HepG2 (cell line): ENCODE data around the gene EPSTI1. TPM values are rescaled to one million over a fixed set of nuclear protein-coding genes. Genes with fewer than 3 reads are reported as not detected.

Source experiments
- ATAC-seq: fragments of 200-7000 bp; cut with Tn5 transposase; 3 replicates; pipeline ENCODE4 v1.9.1; 2020; ENCODE audit warnings: mild to moderate bottlenecking, moderate library complexity
- BruUV-seq: library from RNA; stranded (reverse); fragments of 400-500 nt; replicated peaks from 2 replicates; lab custom pipeline; 2021; lab: Mats Ljungman, UMichigan
- CTCF ChIA-PET: fragments of 300-600 bp; formaldehyde crosslinking; extraction: SDS; loops from one replicate; lab custom pipeline; 2021; ENCODE audit warnings: low total read pairs, inconsistent platforms, low intra/inter-chr PET ratio; lab: Yijun Ruan, JAX
- POLR2A ChIA-PET: fragments of 350-600 bp; sonication (Branson Sonifier 250); formaldehyde crosslinking; loops from one replicate; lab custom pipeline; 2020; ENCODE audit warnings: antibody characterized with exemption, inconsistent platforms; lab: Yijun Ruan, JAX
- DNase-seq: peaks from one replicate; pipeline ENCODE4 v3.0.0-alpha.2; 2015; ENCODE audit warnings: low spot score
- FAIRE-seq: peaks from 3 replicates; lab custom pipeline; 2011; peaks lifted over from hg19 to GRCh38; lab: Jason Lieb, UNC
- H2AFZ ChIP-seq: one replicate; pipeline ENCODE4 v1.6.1; 2011; ENCODE audit warnings: low read length, inconsistent platforms
- H3K27ac ChIP-seq: fragments of 300-600 bp; 3 replicates; pipeline ENCODE4 v1.8.0; 2011; ENCODE audit warnings: mixed run types, mild to moderate bottlenecking, mixed read lengths, low read length, inconsistent platforms; ENCODE audit not compliant: insufficient read depth; ENCODE audit errors: extremely low read length
- H3K27me3 ChIP-seq, 2 experiments: fragments of 200-600 bp in 1 of 2; 2 replicates in 1 of 2; 3 replicates in 1 of 2; pipeline versions ENCODE4 v1.6.0 to v1.8.0; 2011; ENCODE audit warnings: low read length in 2 of 2, mild to moderate bottlenecking in 2 of 2, moderate library complexity in 2 of 2, inconsistent platforms in 1 of 2; ENCODE audit not compliant: insufficient read depth in 2 of 2, control insufficient read depth in 1 of 2
- H3K36me3 ChIP-seq, 2 experiments: fragments of 200-600 bp in 1 of 2; replicated peaks in 1 of 2; 2 replicates in 1 of 2; 3 replicates in 1 of 2; pipeline versions ENCODE4 v1.5.1 to v1.8.0; 2011; ENCODE audit warnings: low read length in 2 of 2, inconsistent platforms in 1 of 2; ENCODE audit not compliant: insufficient read depth in 2 of 2, control insufficient read depth in 1 of 2
- H3K4me1 ChIP-seq: 2 replicates; pipeline ENCODE4 v1.5.1; 2012; ENCODE audit warnings: low read length, inconsistent platforms; ENCODE audit not compliant: insufficient read depth
- H3K4me2 ChIP-seq: 2 replicates; pipeline ENCODE4 v1.6.0; 2011; ENCODE audit warnings: low read depth, low read length, inconsistent platforms
- H3K4me3 ChIP-seq, 3 experiments: fragments of 200-600 bp in 1 of 3; sonication (generic), shearing (Covaris generic) in 1 of 3; replicated peaks in 1 of 3; 2 replicates each; pipeline ENCODE4 v1.5.1; 2011 to 2016; ENCODE audit warnings: low read length in 3 of 3, inconsistent platforms in 2 of 3, low read depth in 2 of 3, mild to moderate bottlenecking in 2 of 3, control low read depth in 1 of 3, mixed read lengths in 1 of 3; ENCODE audit not compliant: insufficient read depth in 1 of 3
- H3K79me2 ChIP-seq: one replicate; pipeline ENCODE4 v1.6.1; 2011; ENCODE audit warnings: low read length, inconsistent platforms; ENCODE audit not compliant: insufficient read depth
- H3K9ac ChIP-seq: 2 replicates; pipeline ENCODE4 v1.6.0; 2011; ENCODE audit warnings: mild to moderate bottlenecking, low read depth, low read length, inconsistent platforms; ENCODE audit not compliant: insufficient read depth
- H3K9me3 ChIP-seq: 2 replicates; pipeline ENCODE4 v1.5.1; 2012; ENCODE audit warnings: mild to moderate bottlenecking, low read length
- H4K20me1 ChIP-seq: 2 replicates; pipeline ENCODE4 v1.6.0; 2011; ENCODE audit warnings: inconsistent platforms, mild to moderate bottlenecking, low read length, moderate library complexity; ENCODE audit not compliant: insufficient read depth
- HNF4G ChIP-seq, 2 experiments: sonication (generic) in 1 of 2; formaldehyde crosslinking in 1 of 2; IDR thresholded peaks; 2 replicates each; pipeline versions ENCODE4 v1.4.0 to v1.6.1; 2011 to 2020; ENCODE audit warnings: borderline replicate concordance in 2 of 2, low read depth in 2 of 2, mild to moderate bottlenecking in 2 of 2, low read length in 1 of 2, missing genetic modification reagents in 1 of 2, moderate library complexity in 1 of 2
- ISL2 ChIP-seq: sonication (generic); formaldehyde crosslinking; IDR thresholded peaks from 2 replicates; pipeline ENCODE4 v1.5.0; 2020; ENCODE audit warnings: missing genetic modification reagents
- NBN ChIP-seq: fragments of 450-650 bp; conservative IDR thresholded peaks from 2 replicates; pipeline ENCODE4 v1.6.1; 2017
- SATB2 ChIP-seq: sonication (generic); formaldehyde crosslinking; IDR thresholded peaks from 2 replicates; pipeline ENCODE4 v1.5.0; 2020; ENCODE audit warnings: missing genetic modification reagents
- STAT5B ChIP-seq: sonication (generic); formaldehyde crosslinking; IDR thresholded peaks from 2 replicates; pipeline ENCODE4 v1.4.0; 2020; ENCODE audit warnings: missing genetic modification reagents
- THYN1 ChIP-seq: sonication (generic); formaldehyde crosslinking; IDR thresholded peaks from 2 replicates; pipeline ENCODE4 v1.8.1; 2023; ENCODE audit warnings: low read depth, mild to moderate bottlenecking, moderate library complexity, missing genetic modification reagents, borderline replicate concordance
- U2AF2 ChIP-seq: fragments of 200-400 bp; formaldehyde crosslinking; IDR thresholded peaks from 2 replicates; pipeline ENCODE4 v1.6.1; 2017; ENCODE audit warnings: low read depth, mild to moderate bottlenecking, low read length
- ZC3H13 ChIP-seq: sonication (generic); formaldehyde crosslinking; IDR thresholded peaks from 2 replicates; pipeline ENCODE4 v1.8.1; 2023; ENCODE audit warnings: mild to moderate bottlenecking, missing genetic modification reagents, moderate library complexity
- ZNF180 ChIP-seq: sonication (generic); formaldehyde crosslinking; IDR thresholded peaks from 2 replicates; pipeline ENCODE4 v1.4.0; 2020; ENCODE audit warnings: low read depth, missing genetic modification reagents, borderline replicate concordance
- ZNF547 ChIP-seq: sonication (generic); formaldehyde crosslinking; IDR thresholded peaks from 2 replicates; pipeline ENCODE4 v1.5.1; 2020; ENCODE audit warnings: mild to moderate bottlenecking, missing genetic modification reagents
- ZNF83 ChIP-seq: sonication (generic); formaldehyde crosslinking; IDR thresholded peaks from 2 replicates; pipeline ENCODE4 v1.4.0; 2020; ENCODE audit warnings: missing genetic modification reagents, mild to moderate bottlenecking, borderline replicate concordance
- WGBS: methylation state at CpG from one replicate; pipeline ENCODE4 v1.1.6; 2017; ENCODE audit warnings: low lambda C conversion rate; 5-methylcytosine and 5-hydroxymethylcytosine counted together
- in situ Hi-C: cut with HindIII; loops from 2 replicates; pipeline ENCODE4 v1.10.0; 2017; ENCODE audit warnings: low pct_unique_long_range_greater_than_20kb; ENCODE audit not compliant: extremely low pct_ligation_motif_present
- intact Hi-C: fragments of 100-400 bp; cut with micrococcal nuclease; formaldehyde crosslinking; loops from one replicate; pipeline ENCODE4 v1.10.0; 2022; ENCODE audit not compliant: unreplicated experiment
- polyA plus RNA-seq, 8 experiments: library from polyadenylated mRNA; depleted of rRNA in 3 of 8; stranded (reverse) in 7 of 8; unstranded in 1 of 8; fragments of >200 nt; fragmentation: Illumina TruSeq in 4 of 8; extraction: Trizol in 4 of 8; gene quantifications; 2 replicates each; pipeline versions ENCODE4 v1.2.1 to v1.2.3, GENCODE V29; 2011 to 2016; ENCODE audit warnings: low read depth in 4 of 8, missing spikeins in 1 of 8, mixed read lengths in 1 of 8; ENCODE audit not compliant: insufficient read depth in 1 of 8
- total RNA-seq, 5 experiments: library from RNA; depleted of rRNA; stranded (reverse); fragments of >200 nt; fragmentation: Illumina TruSeq; extraction: Trizol; gene quantifications; 2 replicates each; pipeline ENCODE4 v1.2.3, GENCODE V29; 2016; ENCODE audit warnings: low read depth in 1 of 5
- TF ChIP-seq, protein P1 (sequence below): sonication (generic); formaldehyde crosslinking; IDR thresholded peaks from 2 replicates; pipeline ENCODE4 v1.5.0; 2020; ENCODE audit warnings: missing genetic modification reagents, mild to moderate bottlenecking, borderline replicate concordance
- TF ChIP-seq, protein P2 (sequence below): sonication (generic); formaldehyde crosslinking; IDR thresholded peaks from 2 replicates; pipeline ENCODE4 v1.8.1; 2022; ENCODE audit warnings: mild to moderate bottlenecking, missing genetic modification reagents
- TF ChIP-seq, protein P3 (sequence below): sonication (generic); formaldehyde crosslinking; IDR thresholded peaks from 2 replicates; pipeline ENCODE4 v1.4.0; 2020; ENCODE audit warnings: missing genetic modification reagents, borderline replicate concordance
- TF ChIP-seq, protein P4 (sequence below): sonication (generic); formaldehyde crosslinking; IDR thresholded peaks from 2 replicates; pipeline ENCODE4 v1.4.0; 2020; ENCODE audit warnings: missing genetic modification reagents
- TF ChIP-seq, protein P5 (sequence below): sonication (generic); formaldehyde crosslinking; IDR thresholded peaks from 2 replicates; pipeline ENCODE4 v1.5.0; 2020; ENCODE audit warnings: missing genetic modification reagents

Gene EPSTI1
- total and polyA plus RNA-seq, 2 of the 13 experiments (the other 11 are each of a cell fraction or from before 2014, with no cell fraction given), result 0.03 TPM; not detected in 1

DNA sequence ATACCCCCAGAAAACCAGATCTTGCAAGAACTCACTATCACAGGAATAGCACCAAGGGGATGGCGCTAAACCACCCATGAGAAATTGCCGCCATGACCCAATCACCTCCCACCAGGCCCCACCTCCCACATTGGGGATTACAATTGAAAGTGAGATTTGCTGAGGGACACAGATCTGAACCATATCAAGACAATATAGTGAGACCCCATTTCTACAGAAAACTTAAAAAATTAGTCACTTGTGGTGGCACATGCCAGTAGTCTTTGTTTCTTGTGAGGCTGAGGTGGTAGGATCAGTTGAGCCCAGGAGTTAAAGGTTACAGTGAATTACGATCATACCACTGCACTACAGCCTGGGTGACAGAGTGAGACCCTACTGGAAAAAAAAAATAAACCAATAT is 41.0 kb upstream of the EPSTI1 start:
- Histone ChIP-seq H3K36me3 (peaks cover 6 to 12% of the 10 kb centered on the region in 2 experiments; a peak in 4 of 5 replicates), H4K20me1 (no peaks in the 10 kb centered on the region; the same call in 1 of the 2 replicates), H3K4me1 (0 out of 2 replicates have a peak, but pooled peaks cover 7% of the 10 kb centered on the region), H3K4me3 (no peak overlapping the region), H3K9me3 (no peaks in the 10 kb centered on the region), H3K9ac (no peak overlapping the region), H3K27ac (no peak overlapping the region), H3K27me3 (no peaks in the 10 kb centered on the region), H3K4me2 (no peak overlapping the region), H2AFZ (no peak overlapping the region), H3K79me2 (peaks cover 62% of the 10 kb centered on the region)
- ATAC-seq (no peak), DNase-seq (no peak), FAIRE-seq (no peak)
- in situ Hi-C loops, result no loop called here
- intact Hi-C loops, result no loop called here
- ChIA-PET POLR2A (no interaction called here), CTCF (no interaction called here)
- no TSS peak for BruUV-seq
- 100% methylated on average over 3 of the region's 3 CpGs for WGBS
- TF ChIP-seq ISL2 (CRISPR knock-in tag) (no peak), ZNF83 (CRISPR knock-in tag) (no peak), U2AF2 (no peak), STAT5B (CRISPR knock-in tag) (no peak), NBN (no peak), THYN1 (CRISPR knock-in tag) (no peak), ZNF547 (CRISPR knock-in tag) (no peak), ZC3H13 (no peak), SATB2 (no peak), HNF4G (IDR thresholded peaks at IDR 0.05; ENCODE audit: borderline replicate concordance, low read depth, low read length) (no peak), HNF4G (CRISPR knock-in tag; IDR thresholded peaks at IDR 0.05; ENCODE audit: borderline replicate concordance, low read depth) (no peak), ZNF180 (CRISPR knock-in tag) (no peak)
- TF ChIP-seq, protein P1, sequence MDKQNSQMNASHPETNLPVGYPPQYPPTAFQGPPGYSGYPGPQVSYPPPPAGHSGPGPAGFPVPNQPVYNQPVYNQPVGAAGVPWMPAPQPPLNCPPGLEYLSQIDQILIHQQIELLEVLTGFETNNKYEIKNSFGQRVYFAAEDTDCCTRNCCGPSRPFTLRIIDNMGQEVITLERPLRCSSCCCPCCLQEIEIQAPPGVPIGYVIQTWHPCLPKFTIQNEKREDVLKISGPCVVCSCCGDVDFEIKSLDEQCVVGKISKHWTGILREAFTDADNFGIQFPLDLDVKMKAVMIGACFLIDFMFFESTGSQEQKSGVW (CRISPR knock-in tag), result no peak
- TF ChIP-seq, protein P2, sequence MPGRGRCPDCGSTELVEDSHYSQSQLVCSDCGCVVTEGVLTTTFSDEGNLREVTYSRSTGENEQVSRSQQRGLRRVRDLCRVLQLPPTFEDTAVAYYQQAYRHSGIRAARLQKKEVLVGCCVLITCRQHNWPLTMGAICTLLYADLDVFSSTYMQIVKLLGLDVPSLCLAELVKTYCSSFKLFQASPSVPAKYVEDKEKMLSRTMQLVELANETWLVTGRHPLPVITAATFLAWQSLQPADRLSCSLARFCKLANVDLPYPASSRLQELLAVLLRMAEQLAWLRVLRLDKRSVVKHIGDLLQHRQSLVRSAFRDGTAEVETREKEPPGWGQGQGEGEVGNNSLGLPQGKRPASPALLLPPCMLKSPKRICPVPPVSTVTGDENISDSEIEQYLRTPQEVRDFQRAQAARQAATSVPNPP (CRISPR knock-in tag), result no peak
- TF ChIP-seq, protein P3, sequence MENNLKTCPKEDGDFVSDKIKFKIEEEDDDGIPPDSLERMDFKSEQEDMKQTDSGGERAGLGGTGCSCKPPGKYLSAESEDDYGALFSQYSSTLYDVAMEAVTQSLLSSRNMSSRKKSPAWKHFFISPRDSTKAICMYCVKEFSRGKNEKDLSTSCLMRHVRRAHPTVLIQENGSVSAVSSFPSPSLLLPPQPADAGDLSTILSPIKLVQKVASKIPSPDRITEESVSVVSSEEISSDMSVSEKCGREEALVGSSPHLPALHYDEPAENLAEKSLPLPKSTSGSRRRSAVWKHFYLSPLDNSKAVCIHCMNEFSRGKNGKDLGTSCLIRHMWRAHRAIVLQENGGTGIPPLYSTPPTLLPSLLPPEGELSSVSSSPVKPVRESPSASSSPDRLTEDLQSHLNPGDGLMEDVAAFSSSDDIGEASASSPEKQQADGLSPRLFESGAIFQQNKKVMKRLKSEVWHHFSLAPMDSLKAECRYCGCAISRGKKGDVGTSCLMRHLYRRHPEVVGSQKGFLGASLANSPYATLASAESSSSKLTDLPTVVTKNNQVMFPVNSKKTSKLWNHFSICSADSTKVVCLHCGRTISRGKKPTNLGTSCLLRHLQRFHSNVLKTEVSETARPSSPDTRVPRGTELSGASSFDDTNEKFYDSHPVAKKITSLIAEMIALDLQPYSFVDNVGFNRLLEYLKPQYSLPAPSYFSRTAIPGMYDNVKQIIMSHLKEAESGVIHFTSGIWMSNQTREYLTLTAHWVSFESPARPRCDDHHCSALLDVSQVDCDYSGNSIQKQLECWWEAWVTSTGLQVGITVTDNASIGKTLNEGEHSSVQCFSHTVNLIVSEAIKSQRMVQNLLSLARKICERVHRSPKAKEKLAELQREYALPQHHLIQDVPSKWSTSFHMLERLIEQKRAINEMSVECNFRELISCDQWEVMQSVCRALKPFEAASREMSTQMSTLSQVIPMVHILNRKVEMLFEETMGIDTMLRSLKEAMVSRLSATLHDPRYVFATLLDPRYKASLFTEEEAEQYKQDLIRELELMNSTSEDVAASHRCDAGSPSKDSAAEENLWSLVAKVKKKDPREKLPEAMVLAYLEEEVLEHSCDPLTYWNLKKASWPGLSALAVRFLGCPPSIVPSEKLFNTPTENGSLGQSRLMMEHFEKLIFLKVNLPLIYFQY, result no peak
- TF ChIP-seq, protein P4, sequence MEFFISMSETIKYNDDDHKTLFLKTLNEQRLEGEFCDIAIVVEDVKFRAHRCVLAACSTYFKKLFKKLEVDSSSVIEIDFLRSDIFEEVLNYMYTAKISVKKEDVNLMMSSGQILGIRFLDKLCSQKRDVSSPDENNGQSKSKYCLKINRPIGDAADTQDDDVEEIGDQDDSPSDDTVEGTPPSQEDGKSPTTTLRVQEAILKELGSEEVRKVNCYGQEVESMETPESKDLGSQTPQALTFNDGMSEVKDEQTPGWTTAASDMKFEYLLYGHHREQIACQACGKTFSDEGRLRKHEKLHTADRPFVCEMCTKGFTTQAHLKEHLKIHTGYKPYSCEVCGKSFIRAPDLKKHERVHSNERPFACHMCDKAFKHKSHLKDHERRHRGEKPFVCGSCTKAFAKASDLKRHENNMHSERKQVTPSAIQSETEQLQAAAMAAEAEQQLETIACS (CRISPR knock-in tag), result no peak
- TF ChIP-seq, protein P5, sequence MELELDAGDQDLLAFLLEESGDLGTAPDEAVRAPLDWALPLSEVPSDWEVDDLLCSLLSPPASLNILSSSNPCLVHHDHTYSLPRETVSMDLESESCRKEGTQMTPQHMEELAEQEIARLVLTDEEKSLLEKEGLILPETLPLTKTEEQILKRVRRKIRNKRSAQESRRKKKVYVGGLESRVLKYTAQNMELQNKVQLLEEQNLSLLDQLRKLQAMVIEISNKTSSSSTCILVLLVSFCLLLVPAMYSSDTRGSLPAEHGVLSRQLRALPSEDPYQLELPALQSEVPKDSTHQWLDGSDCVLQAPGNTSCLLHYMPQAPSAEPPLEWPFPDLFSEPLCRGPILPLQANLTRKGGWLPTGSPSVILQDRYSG (CRISPR knock-in tag), result no peak
